GM10266 (cell line): ENCODE measurements around the gene IBA57.

ENCODE experiments used
- DNase-seq: peaks from one replicate; pipeline ENCODE4 v3.0.0; 2012; ENCODE audit errors: extremely low spot score
- TF ChIP-seq, protein P1 (sequence below): IDR thresholded peaks from 2 replicates; pipeline ENCODE4 v1.5.1; 2012; ENCODE audit warnings: mild to moderate bottlenecking, low read depth; ENCODE audit not compliant: control insufficient read depth, insufficient read depth; ENCODE audit errors: missing control alignments

Gene IBA57

DNA sequence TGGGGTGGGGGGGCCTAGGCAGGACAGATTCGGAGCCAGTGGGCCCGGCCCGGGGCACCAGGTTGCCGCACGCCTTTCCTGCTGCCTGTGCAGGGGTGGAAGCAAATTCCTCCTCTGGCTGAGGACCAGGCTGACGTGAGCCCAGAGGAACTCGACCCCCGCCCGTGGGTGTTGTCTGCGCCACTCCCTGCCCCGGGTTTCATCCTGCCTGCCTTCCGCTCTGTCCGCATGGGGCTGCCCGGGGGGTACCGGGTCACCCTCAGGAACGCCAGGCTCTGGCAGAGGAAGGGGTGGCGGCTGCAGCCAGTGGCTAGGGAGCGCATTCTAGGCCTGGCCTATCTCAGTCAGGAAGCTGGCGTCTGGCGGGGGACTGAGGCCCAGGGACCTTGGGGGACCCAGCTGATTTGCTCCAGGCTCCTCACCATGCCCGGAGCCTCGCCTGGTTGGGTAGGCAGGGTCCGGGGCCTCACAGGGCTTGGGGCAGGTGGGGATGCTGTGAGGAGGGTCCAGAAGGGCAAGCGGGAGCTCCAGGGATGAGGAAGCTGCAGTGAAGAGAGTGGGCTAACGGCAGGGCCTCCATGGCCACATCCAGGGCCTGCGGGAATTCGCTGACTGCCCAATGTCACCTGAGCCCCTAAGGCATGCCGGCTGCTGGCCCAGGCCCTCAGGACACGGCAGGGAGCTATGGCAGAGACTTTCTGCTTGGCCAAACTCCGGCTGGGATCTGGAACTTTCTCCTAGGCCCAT, 2.4 kb upstream of the IBA57 start:
- TF ChIP-seq, protein P1, sequence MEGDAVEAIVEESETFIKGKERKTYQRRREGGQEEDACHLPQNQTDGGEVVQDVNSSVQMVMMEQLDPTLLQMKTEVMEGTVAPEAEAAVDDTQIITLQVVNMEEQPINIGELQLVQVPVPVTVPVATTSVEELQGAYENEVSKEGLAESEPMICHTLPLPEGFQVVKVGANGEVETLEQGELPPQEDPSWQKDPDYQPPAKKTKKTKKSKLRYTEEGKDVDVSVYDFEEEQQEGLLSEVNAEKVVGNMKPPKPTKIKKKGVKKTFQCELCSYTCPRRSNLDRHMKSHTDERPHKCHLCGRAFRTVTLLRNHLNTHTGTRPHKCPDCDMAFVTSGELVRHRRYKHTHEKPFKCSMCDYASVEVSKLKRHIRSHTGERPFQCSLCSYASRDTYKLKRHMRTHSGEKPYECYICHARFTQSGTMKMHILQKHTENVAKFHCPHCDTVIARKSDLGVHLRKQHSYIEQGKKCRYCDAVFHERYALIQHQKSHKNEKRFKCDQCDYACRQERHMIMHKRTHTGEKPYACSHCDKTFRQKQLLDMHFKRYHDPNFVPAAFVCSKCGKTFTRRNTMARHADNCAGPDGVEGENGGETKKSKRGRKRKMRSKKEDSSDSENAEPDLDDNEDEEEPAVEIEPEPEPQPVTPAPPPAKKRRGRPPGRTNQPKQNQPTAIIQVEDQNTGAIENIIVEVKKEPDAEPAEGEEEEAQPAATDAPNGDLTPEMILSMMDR, result no peak
- DNase-seq, result no peak

DNA sequence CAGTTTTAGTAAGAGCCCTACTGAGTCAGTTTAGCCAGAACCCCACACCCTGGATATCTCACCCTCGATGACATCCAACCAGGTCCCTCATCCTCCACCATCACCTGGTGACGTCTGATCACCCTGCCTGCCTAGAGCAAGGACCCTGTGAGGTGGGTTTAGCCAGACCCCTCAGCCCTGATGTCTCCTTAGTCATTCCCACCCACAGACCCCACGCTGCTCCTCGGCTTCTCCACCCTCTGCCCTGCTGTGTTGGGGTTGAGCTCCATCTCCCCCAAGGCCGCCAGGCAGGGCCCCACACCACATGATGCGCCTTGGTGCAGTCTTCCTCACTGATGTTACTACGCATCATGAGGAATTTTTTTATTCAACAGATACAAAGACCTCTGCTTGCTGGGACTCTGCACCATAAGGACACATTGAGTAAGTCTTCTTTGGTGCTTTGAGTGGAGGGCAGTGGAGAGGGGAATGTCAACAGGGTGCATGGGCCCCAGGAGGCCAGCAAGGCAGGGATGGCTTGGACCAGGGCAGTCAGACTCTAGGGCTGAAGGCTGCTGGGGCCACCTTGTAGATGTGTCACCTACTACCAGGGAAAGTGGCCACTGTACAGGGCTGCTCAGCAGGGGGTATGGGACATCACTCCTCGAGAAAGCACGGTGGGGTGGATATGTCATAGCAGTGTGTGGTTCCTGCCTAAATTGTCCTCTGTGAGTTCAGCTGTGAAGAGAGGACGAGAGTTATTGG, 1.7 kb upstream of the IBA57 start:
- DNase-seq, result no peak
- TF ChIP-seq, protein P1, result no peak

DNA sequence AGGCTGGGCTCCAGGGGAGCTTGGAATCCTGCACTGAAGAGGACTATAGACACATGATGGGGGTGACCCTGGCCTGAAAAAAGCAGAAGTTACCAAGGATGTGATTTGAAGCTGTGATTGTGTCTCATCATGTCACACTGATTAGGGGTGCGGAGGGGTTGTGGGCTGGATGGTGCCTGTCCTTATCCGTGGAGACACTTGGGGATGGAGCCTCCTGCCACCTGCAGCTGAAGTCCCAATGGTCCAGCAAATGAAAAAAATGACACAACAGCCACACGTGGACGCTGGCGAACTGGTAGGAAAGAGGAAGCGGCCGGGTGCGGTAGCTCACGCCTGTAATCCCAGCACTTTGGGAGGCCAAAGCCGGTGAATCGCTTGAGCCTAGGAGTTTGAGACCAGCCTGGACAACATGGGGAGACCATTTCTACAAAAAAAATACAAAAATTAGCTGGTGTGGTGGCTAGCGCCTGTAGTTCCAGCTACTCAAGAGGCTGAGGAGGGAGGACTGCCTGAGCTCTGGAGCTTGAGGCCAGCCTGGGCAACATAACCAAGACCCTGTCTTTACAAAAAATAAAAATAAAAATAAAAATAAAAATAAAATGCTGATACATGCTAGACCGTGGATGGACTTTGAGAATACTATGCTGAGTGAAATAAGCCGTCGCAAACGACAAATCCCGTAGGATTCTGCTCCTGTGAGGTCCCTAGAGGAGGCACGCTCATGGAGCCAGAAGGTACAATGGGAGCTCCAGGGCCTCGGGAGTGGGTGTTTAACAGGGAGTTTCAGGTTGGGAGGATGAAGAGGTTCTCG, 838 bp upstream of the IBA57 start:
- DNase-seq, result no peak

DNA sequence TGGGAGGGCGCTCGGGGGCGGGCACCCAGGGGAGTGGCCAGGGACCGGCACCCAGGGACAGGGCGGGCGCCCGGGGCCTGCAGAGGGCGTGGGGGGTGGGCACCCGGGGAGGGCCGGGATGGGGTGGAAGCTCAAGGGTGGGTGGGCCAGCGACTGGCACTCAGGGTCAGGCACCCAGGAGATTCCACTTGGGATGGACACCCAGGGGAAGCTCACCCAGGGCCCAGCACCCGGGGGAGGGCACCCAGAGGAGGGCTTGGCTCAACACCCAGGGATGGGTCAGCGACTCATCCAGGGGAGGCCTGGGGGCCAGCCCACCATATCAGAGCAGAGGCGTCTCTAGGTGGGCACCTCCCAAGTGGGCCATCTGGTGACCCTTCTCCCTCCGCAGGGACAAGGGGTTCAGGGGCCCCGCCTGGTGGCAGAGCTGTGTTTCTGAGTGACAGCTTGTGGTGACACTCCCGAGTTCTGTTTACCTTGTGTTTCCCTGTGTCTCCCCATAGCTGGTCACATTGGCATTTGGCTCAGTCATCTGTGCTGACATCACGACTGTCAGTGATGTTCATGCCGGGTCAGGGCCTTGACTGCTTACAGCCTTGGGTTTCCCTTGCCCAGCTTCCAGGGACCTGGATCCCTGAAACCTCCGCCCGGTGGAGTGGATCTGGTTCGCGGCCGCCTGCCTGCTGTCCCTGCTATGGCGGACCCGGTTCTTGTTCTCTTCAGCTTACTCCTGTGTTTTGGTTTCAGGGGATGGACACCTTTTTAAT, 749 bp downstream of the IBA57 start:
- TF ChIP-seq, protein P1, result peak; percentile 51
- DNase-seq, result peak; percentile 66

More for the DNA sequence above, 838 bp upstream of the IBA57 start:
- TF ChIP-seq, protein P1, result no peak

DNA sequence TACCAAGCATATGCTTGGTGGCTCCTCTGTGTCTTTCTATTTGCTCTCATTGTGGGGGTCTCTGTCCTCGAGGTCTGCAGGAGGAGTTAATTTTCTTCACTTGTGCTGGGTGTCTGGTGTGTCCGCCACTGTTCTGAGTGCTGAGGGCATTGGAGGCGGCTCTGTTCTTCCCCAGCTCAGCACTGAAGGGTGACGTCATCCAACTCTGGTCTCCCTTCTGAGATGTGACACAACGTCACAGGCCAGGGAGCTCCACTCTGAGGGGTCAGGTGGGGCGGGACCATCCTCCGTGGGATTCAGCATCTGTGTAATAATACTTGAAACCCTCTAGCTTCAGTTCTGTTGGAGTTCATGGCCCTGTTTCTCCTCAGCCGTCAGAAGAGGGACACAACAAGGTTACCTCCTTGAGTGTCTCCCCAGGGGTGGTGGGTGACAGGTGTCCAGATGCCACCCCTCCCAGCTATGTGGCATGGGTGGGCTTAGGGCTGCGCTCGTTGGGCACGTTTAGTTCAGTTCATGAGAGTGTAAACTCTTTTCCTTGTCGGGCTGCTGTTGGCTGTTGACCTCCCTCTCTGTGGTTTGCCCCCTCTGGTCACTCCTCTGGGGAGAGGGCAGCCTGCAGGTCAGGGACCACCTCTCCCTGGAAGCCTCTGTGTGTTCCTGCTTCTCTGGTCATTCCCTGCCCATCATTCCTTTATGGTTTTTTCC, 3.1 kb downstream of the IBA57 start:
- DNase-seq, result no peak
- TF ChIP-seq, protein P1, result no peak

DNA sequence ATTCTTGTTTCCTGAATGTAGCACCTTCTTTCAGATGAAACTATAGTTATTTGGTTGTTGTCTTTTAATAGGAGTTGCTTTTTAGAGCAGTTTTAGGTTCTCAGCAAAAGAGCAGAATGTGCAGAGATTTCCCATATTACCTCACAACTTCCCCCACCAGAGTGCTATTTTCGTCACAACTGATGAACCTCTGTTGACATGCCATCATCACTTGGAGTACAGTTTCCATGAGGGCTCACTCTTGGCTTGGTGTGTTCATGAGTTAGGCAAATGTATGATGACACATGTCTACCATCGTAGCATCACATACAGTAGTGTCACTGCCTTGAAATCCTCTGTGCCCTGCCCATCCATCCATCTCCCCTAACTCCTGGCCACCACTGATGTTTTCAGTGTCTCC, 3.7 kb downstream of the IBA57 start:
- DNase-seq, result no peak
- TF ChIP-seq, protein P1, result no peak
